Liver (tissue), 9 donors: ENCODE measurements around the gene KCNJ5. TPM values are rescaled to one million over a fixed set of nuclear protein-coding genes. Genes with fewer than 3 reads are reported as not detected.

Experiments used
- DNase-seq: peaks from one replicate; pipeline ENCODE4 v3.0.0-alpha.2; 2017; ENCODE audit warnings: low spot score
- H3K27ac ChIP-seq, 2 donors: one replicate each; pipeline ENCODE4 v1.7.0; 2013; ENCODE audit warnings: inconsistent platforms in 2 of 2, low read length in 2 of 2, control low read depth in 1 of 2, low read depth in 1 of 2, mild to moderate bottlenecking in 1 of 2
- H3K27me3 ChIP-seq, 4 donors: one replicate each; pipeline versions ENCODE4 v1.6.1 to v1.7.0; 2013; ENCODE audit warnings: low read length in 3 of 4, inconsistent platforms in 1 of 4, mild to moderate bottlenecking in 1 of 4, moderate library complexity in 1 of 4; ENCODE audit not compliant: control insufficient read depth in 4 of 4, insufficient read depth in 4 of 4
- H3K36me3 ChIP-seq, 4 donors: one replicate each; pipeline versions ENCODE4 v1.6.1 to v1.7.0; 2013; ENCODE audit warnings: low read length in 3 of 4, mild to moderate bottlenecking in 3 of 4, low read depth in 1 of 4, moderate library complexity in 1 of 4; ENCODE audit not compliant: control insufficient read depth in 4 of 4, insufficient read depth in 3 of 4
- H3K4me1 ChIP-seq, 4 donors: one replicate each; pipeline versions ENCODE4 v1.6.1 to v1.7.0; 2013; ENCODE audit warnings: low read length in 3 of 4, mild to moderate bottlenecking in 3 of 4, moderate library complexity in 1 of 4; ENCODE audit not compliant: control insufficient read depth in 4 of 4, insufficient read depth in 4 of 4
- H3K4me3 ChIP-seq, 3 donors: one replicate each; pipeline versions ENCODE4 v1.6.1 to v1.7.0; 2013; ENCODE audit warnings: low read length in 3 of 3, control low read depth in 1 of 3, low read depth in 1 of 3, mild to moderate bottlenecking in 1 of 3
- H3K9ac ChIP-seq, 2 donors: one replicate each; pipeline ENCODE4 v1.7.0; 2013; ENCODE audit warnings: low read length in 2 of 2, mild to moderate bottlenecking in 2 of 2, moderate library complexity in 2 of 2, control low read depth in 1 of 2, low read depth in 1 of 2
- H3K9me3 ChIP-seq, 4 donors: one replicate each; pipeline versions ENCODE4 v1.6.1 to v1.7.0; 2013; ENCODE audit warnings: low read length in 3 of 4; ENCODE audit not compliant: control insufficient read depth in 4 of 4
- GABPA ChIP-seq, 2 donors: IDR thresholded peaks in 1 of 2; conservative IDR thresholded peaks in 1 of 2; 2 replicates each; pipeline ENCODE4 v1.6.1; 2016; ENCODE audit warnings: antibody characterized with exemption in 2 of 2, mild to moderate bottlenecking in 1 of 2, moderate library complexity in 1 of 2
- HNF4A ChIP-seq, 2 donors: conservative IDR thresholded peaks; 2 replicates each; pipeline ENCODE4 v1.6.1; 2016; ENCODE audit warnings: antibody characterized with exemption in 2 of 2, mild to moderate bottlenecking in 2 of 2
- HNF4G ChIP-seq: IDR thresholded peaks from 2 replicates; pipeline ENCODE4 v1.6.1; 2016; ENCODE audit warnings: antibody characterized with exemption
- JUND ChIP-seq, 2 donors: IDR thresholded peaks; 2 replicates each; pipeline ENCODE4 v1.6.1; 2016; ENCODE audit warnings: antibody characterized with exemption in 2 of 2
- NR2F2 ChIP-seq: IDR thresholded peaks from 2 replicates; pipeline ENCODE4 v1.6.1; 2016; ENCODE audit warnings: antibody characterized with exemption
- RAD21 ChIP-seq, 2 donors: IDR thresholded peaks; 2 replicates each; pipeline ENCODE4 v1.6.1; 2016; ENCODE audit warnings: antibody characterized with exemption in 2 of 2, mild to moderate bottlenecking in 2 of 2
- TAF1 ChIP-seq: conservative IDR thresholded peaks from 2 replicates; pipeline ENCODE4 v1.6.1; 2016; ENCODE audit warnings: antibody characterized with exemption, mild to moderate bottlenecking
- WGBS: extraction: QIAGEN DNeasy Blood & Tissue Kit; methylation state at CpG from one replicate; pipeline ENCODE4 v1.1.7; 2013; 5-methylcytosine and 5-hydroxymethylcytosine counted together
- polyA plus RNA-seq, 2 donors: library from polyadenylated mRNA; stranded (reverse) in 1 of 2; unstranded in 1 of 2; fragments of 200-250 nt in 1 of 2; fragments of >200 nt in 1 of 2; fragmentation: Nextera tagmentation in 1 of 2; extraction: Ambion mirVana in 1 of 2; gene quantifications; one replicate each; pipeline versions ENCODE4 v1.2.1 to v1.2.3, GENCODE V29; 2013 to 2015
- total RNA-seq, 2 donors: library from RNA; depleted of rRNA; stranded (reverse); fragments of >200 nt; gene quantifications; one replicate each; pipeline ENCODE4 v1.2.3, GENCODE V29; 2014
- TF ChIP-seq, protein P1 (sequence below): fragments of 150-350 bp; IDR thresholded peaks from 2 replicates; pipeline ENCODE4 v1.5.1; 2017; ENCODE audit warnings: improper control_type of control experiment, low read depth, low read length; ENCODE audit not compliant: missing input control
- TF ChIP-seq, protein P2 (sequence below): IDR thresholded peaks from 2 replicates; pipeline ENCODE4 v1.6.1; 2016; ENCODE audit warnings: antibody characterized with exemption
- TF ChIP-seq, protein P3 (sequence below): IDR thresholded peaks from 2 replicates; pipeline ENCODE4 v1.6.1; 2016; ENCODE audit warnings: antibody characterized with exemption
- TF ChIP-seq, protein P4 (sequence below): IDR thresholded peaks from 2 replicates; pipeline ENCODE4 v1.6.1; 2016; ENCODE audit warnings: antibody characterized with exemption, mild to moderate bottlenecking
- donor health status: healthy.
- donor health status: healthy.
- donor health status: healthy.
- donor health status: healthy.
- donor health status: healthy.

KCNJ5 gene
- total and polyA plus RNA-seq, 4 donors: 0.04 to 0.08 (median 0.06) TPM

DNA sequence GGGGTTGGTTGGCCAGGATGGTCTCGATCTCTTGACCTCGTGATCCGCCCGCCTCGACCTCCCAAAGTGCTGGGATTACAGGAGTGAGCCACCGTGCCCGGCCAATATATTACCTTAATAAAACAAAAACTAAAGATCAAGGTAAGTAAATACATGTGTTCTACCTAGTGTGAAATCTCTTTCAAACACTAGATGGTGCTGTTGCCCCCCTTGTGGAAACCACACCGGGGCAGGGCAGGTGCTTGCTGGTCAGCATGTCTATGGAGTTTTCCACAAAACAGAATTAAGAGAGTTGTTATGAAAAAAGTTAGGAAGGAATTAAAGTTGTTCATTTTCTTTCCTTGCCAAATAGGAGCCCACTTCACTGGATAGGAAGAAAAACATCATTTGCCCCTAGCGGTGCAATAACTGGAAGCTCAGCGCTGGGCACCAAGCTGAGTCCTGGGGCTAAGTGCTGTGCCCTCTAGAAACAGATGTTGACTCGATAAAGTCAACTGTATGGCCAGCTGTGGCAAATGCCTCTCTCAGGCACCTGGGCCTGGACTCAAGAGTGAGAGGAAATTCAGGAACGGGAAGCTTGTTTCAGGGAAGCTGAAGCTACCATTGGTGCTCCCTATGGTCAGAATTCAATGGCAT, 6.3 kb upstream of the KCNJ5 start:
- WGBS: 27% methylated on average over 12 of the region's 12 CpGs
- TF ChIP-seq RAD21 (IDR thresholded peaks at IDR 0.05) (peak; percentile 98), NR2F2 (no peak)
- TF ChIP-seq, protein P1, sequence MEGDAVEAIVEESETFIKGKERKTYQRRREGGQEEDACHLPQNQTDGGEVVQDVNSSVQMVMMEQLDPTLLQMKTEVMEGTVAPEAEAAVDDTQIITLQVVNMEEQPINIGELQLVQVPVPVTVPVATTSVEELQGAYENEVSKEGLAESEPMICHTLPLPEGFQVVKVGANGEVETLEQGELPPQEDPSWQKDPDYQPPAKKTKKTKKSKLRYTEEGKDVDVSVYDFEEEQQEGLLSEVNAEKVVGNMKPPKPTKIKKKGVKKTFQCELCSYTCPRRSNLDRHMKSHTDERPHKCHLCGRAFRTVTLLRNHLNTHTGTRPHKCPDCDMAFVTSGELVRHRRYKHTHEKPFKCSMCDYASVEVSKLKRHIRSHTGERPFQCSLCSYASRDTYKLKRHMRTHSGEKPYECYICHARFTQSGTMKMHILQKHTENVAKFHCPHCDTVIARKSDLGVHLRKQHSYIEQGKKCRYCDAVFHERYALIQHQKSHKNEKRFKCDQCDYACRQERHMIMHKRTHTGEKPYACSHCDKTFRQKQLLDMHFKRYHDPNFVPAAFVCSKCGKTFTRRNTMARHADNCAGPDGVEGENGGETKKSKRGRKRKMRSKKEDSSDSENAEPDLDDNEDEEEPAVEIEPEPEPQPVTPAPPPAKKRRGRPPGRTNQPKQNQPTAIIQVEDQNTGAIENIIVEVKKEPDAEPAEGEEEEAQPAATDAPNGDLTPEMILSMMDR: peak; percentile 91
- no peaks in the 10 kb centered on the region for H3K36me3 ChIP-seq
- no peaks in the 10 kb centered on the region for H3K9me3 ChIP-seq
- H3K27me3 ChIP-seq: peaks cover 0 to 4% (median 0%) of the 10 kb centered on the region in 4 donors
- H3K4me3 ChIP-seq: no peak overlapping the region
- H3K4me1 ChIP-seq: no peaks in the 10 kb centered on the region
- no peak overlapping the region for H3K27ac ChIP-seq
- H3K9ac ChIP-seq: no peak overlapping the region
- peak; percentile 57 for DNase-seq

DNA sequence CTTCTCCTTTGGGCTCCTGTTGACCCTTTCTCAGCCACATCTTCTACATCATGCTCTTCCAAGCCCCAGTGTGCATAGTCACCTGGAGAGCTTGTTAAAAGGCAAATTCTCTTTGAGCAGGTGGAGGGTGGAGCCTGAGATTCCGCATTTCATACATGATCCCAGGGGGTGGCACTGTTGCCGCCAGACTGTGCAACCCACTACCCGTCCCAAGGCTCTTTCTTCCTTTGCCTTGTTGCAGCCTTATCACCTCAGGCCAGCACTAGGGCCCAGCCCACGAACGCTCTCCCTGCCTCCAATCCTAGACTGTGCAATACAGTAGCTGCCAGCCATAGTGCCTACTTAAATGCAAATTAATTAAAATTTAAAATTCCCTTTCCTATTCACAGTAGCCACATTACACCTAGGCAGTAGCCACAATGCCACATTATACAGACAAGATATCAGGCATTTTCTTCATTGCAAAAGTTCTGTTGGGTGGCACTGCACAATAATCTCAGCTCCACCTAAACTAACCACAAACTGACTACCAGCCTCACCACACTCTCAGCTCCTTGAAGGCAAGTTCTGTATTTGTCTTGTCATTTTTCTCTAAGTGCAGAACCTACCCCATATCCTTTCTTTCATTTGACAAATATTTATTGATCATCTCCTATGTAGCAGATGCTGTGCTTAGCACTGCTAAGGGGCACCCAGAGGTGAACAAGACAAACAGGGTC, 4.6 kb upstream of the KCNJ5 start:
- Histone ChIP-seq H3K27me3 (no peaks in the 10 kb centered on the region), H3K4me3 (no peak overlapping the region), H3K36me3 (no peaks in the 10 kb centered on the region), H3K27ac (no peak overlapping the region), H3K9me3 (no peaks in the 10 kb centered on the region), H3K9ac (no peak overlapping the region), H3K4me1 (peaks cover 5 to 13% (median 8%) of the 10 kb centered on the region in 4 donors)
- WGBS: 56% methylated on average over 5 of the region's 5 CpGs
- no peak for TF ChIP-seq HNF4A (conservative IDR thresholded peaks at IDR 0.05)
- TF ChIP-seq, protein P2, sequence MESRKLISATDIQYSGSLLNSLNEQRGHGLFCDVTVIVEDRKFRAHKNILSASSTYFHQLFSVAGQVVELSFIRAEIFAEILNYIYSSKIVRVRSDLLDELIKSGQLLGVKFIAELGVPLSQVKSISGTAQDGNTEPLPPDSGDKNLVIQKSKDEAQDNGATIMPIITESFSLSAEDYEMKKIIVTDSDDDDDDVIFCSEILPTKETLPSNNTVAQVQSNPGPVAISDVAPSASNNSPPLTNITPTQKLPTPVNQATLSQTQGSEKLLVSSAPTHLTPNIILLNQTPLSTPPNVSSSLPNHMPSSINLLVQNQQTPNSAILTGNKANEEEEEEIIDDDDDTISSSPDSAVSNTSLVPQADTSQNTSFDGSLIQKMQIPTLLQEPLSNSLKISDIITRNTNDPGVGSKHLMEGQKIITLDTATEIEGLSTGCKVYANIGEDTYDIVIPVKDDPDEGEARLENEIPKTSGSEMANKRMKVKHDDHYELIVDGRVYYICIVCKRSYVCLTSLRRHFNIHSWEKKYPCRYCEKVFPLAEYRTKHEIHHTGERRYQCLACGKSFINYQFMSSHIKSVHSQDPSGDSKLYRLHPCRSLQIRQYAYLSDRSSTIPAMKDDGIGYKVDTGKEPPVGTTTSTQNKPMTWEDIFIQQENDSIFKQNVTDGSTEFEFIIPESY: no peak
- TF ChIP-seq TAF1: no peak
- no peak for TF ChIP-seq HNF4G
- TF ChIP-seq JUND (IDR thresholded peaks at IDR 0.05): no peak
- peak; percentile 50 to 56 for TF ChIP-seq RAD21 (IDR thresholded peaks at IDR 0.05)
- no peak for TF ChIP-seq GABPA (IDR thresholded peaks at IDR 0.05 in 1 of 2, conservative IDR thresholded peaks at IDR 0.05 in 1 of 2)
- TF ChIP-seq, protein P1: peak; percentile 11
- TF ChIP-seq, protein P3, sequence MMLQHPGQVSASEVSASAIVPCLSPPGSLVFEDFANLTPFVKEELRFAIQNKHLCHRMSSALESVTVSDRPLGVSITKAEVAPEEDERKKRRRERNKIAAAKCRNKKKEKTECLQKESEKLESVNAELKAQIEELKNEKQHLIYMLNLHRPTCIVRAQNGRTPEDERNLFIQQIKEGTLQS: no peak
- TF ChIP-seq, protein P4, sequence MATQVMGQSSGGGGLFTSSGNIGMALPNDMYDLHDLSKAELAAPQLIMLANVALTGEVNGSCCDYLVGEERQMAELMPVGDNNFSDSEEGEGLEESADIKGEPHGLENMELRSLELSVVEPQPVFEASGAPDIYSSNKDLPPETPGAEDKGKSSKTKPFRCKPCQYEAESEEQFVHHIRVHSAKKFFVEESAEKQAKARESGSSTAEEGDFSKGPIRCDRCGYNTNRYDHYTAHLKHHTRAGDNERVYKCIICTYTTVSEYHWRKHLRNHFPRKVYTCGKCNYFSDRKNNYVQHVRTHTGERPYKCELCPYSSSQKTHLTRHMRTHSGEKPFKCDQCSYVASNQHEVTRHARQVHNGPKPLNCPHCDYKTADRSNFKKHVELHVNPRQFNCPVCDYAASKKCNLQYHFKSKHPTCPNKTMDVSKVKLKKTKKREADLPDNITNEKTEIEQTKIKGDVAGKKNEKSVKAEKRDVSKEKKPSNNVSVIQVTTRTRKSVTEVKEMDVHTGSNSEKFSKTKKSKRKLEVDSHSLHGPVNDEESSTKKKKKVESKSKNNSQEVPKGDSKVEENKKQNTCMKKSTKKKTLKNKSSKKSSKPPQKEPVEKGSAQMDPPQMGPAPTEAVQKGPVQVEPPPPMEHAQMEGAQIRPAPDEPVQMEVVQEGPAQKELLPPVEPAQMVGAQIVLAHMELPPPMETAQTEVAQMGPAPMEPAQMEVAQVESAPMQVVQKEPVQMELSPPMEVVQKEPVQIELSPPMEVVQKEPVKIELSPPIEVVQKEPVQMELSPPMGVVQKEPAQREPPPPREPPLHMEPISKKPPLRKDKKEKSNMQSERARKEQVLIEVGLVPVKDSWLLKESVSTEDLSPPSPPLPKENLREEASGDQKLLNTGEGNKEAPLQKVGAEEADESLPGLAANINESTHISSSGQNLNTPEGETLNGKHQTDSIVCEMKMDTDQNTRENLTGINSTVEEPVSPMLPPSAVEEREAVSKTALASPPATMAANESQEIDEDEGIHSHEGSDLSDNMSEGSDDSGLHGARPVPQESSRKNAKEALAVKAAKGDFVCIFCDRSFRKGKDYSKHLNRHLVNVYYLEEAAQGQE: no peak
- DNase-seq: no peak
